ENCODE results near the gene KRT25.

KRT25 gene

GRCh38 chr17:40755231-40755630, at the start of gene KRT25:
Gene KRT25 (minus strand): TSS chr17:40755331. CDS start chr17:40755271, 60 bp downstream.
- in situ Hi-C loops (cut with HindIII; ENCODE audit: low pct_ligation_motif_present, low pct_unique_long_range_greater_than_20kb, low sequenced_read_pairs) = no loop called here
- no peak for DNase-seq

- in situ Hi-C loops (cut with HindIII; ENCODE audit: low pct_ligation_motif_present, low pct_unique_long_range_greater_than_20kb, low sequenced_read_pairs) = no loop called here
- DNase-seq = peak; percentile 80
Observed at GRCh38 chr17:40803617-40804082, 48.5 kb upstream of the KRT25 start.

- in situ Hi-C loops (cut with HindIII; ENCODE audit: low pct_ligation_motif_present, low pct_unique_long_range_greater_than_20kb, low sequenced_read_pairs) = no loop called here
- no peak for DNase-seq
Observed at GRCh38 chr17:40801157-40801556, 46.0 kb upstream of the KRT25 start.

GRCh38 chr17:40800381-40800780, 45.2 kb upstream of the KRT25 start:
- in situ Hi-C loops (cut with HindIII; ENCODE audit: low pct_ligation_motif_present, low pct_unique_long_range_greater_than_20kb, low sequenced_read_pairs) = no loop called here
- no peak for DNase-seq

- in situ Hi-C loops (cut with HindIII; ENCODE audit: low pct_ligation_motif_present, low pct_unique_long_range_greater_than_20kb, low sequenced_read_pairs) = loop anchor here (25.0 kb wide), 1 partner anchor 188 kb away; no protein-coding TSS in a partner anchor
- no peak for DNase-seq
Observed at GRCh38 chr17:40799859-40800258, 44.7 kb upstream of the KRT25 start, which contains the start of gene KRT28. Gene KRT28 (minus strand): TSS chr17:40799959. CDS start chr17:40799893, 66 bp downstream.

- in situ Hi-C loops (cut with HindIII; ENCODE audit: low pct_ligation_motif_present, low pct_unique_long_range_greater_than_20kb, low sequenced_read_pairs) = loop anchor here (25.0 kb wide), 1 partner anchor 185 kb away; no protein-coding TSS in a partner anchor
- DNase-seq = no peak
Observed at GRCh38 chr17:40796846-40797245, 41.7 kb upstream of the KRT25 start.

- in situ Hi-C loops (cut with HindIII; ENCODE audit: low pct_ligation_motif_present, low pct_unique_long_range_greater_than_20kb, low sequenced_read_pairs) = loop anchor here (25.0 kb wide), 1 partner anchor 183 kb away; no protein-coding TSS in a partner anchor
- no peak for DNase-seq
Observed at GRCh38 chr17:40795019-40795667, 40.0 kb upstream of the KRT25 start.

GRCh38 chr17:40794466-40794865, 39.3 kb upstream of the KRT25 start:
- in situ Hi-C loops (cut with HindIII; ENCODE audit: low pct_ligation_motif_present, low pct_unique_long_range_greater_than_20kb, low sequenced_read_pairs) = loop anchor here (25.0 kb wide), 1 partner anchor 182 kb away; no protein-coding TSS in a partner anchor
- no peak for DNase-seq

GRCh38 chr17:40793832-40794231, 38.7 kb upstream of the KRT25 start:
- in situ Hi-C loops (cut with HindIII; ENCODE audit: low pct_ligation_motif_present, low pct_unique_long_range_greater_than_20kb, low sequenced_read_pairs) = loop anchor here (25.0 kb wide), 1 partner anchor 182 kb away; no protein-coding TSS in a partner anchor
- DNase-seq = no peak

- peak; percentile 71 for DNase-seq
- in situ Hi-C loops (cut with HindIII; ENCODE audit: low pct_ligation_motif_present, low pct_unique_long_range_greater_than_20kb, low sequenced_read_pairs) = loop anchor here (25.0 kb wide), 1 partner anchor 180 kb away; no protein-coding TSS in a partner anchor
Observed at GRCh38 chr17:40791787-40792436, 36.8 kb upstream of the KRT25 start.

GRCh38 chr17:40791111-40791510, 36.0 kb upstream of the KRT25 start:
- in situ Hi-C loops (cut with HindIII; ENCODE audit: low pct_ligation_motif_present, low pct_unique_long_range_greater_than_20kb, low sequenced_read_pairs) = loop anchor here (25.0 kb wide), 1 partner anchor 179 kb away; no protein-coding TSS in a partner anchor
- DNase-seq = no peak

- in situ Hi-C loops (cut with HindIII; ENCODE audit: low pct_ligation_motif_present, low pct_unique_long_range_greater_than_20kb, low sequenced_read_pairs) = loop anchor here (25.0 kb wide), 1 partner anchor 170 kb away; no protein-coding TSS in a partner anchor
- no peak for DNase-seq
Observed at GRCh38 chr17:40782450-40782849, 27.3 kb upstream of the KRT25 start, which contains the start of gene KRT27. Gene KRT27 (minus strand): TSS chr17:40782550. CDS start chr17:40782493, 57 bp downstream.

- in situ Hi-C loops (cut with HindIII; ENCODE audit: low pct_ligation_motif_present, low pct_unique_long_range_greater_than_20kb, low sequenced_read_pairs) = loop anchor here (25.0 kb wide), 1 partner anchor 167 kb away; no protein-coding TSS in a partner anchor
- DNase-seq = no peak
Observed at GRCh38 chr17:40779181-40779909, 24.2 kb upstream of the KRT25 start.

GRCh38 chr17:40778461-40778860, 23.3 kb upstream of the KRT25 start:
- DNase-seq = no peak
- in situ Hi-C loops (cut with HindIII; ENCODE audit: low pct_ligation_motif_present, low pct_unique_long_range_greater_than_20kb, low sequenced_read_pairs) = loop anchor here (25.0 kb wide), 1 partner anchor 166 kb away; no protein-coding TSS in a partner anchor

- DNase-seq = no peak
- in situ Hi-C loops (cut with HindIII; ENCODE audit: low pct_ligation_motif_present, low pct_unique_long_range_greater_than_20kb, low sequenced_read_pairs) = loop anchor here (25.0 kb wide), 1 partner anchor 166 kb away; no protein-coding TSS in a partner anchor
Observed at GRCh38 chr17:40777971-40778370, 22.8 kb upstream of the KRT25 start.

GRCh38 chr17:40777459-40777858, 22.3 kb upstream of the KRT25 start:
- DNase-seq = no peak
- in situ Hi-C loops (cut with HindIII; ENCODE audit: low pct_ligation_motif_present, low pct_unique_long_range_greater_than_20kb, low sequenced_read_pairs) = loop anchor here (25.0 kb wide), 1 partner anchor 165 kb away; no protein-coding TSS in a partner anchor

- in situ Hi-C loops (cut with HindIII; ENCODE audit: low pct_ligation_motif_present, low pct_unique_long_range_greater_than_20kb, low sequenced_read_pairs) = loop anchor here (25.0 kb wide), 1 partner anchor 164 kb away; no protein-coding TSS in a partner anchor
- no peak for DNase-seq
Observed at GRCh38 chr17:40775945-40776344, 20.8 kb upstream of the KRT25 start.

GRCh38 chr17:40772101-40772500, 17.0 kb upstream of the KRT25 start, which contains the start of gene KRT26:
Gene KRT26 (minus strand): TSS chr17:40772201. CDS start chr17:40772113, 88 bp downstream.
- in situ Hi-C loops (cut with HindIII; ENCODE audit: low pct_ligation_motif_present, low pct_unique_long_range_greater_than_20kb, low sequenced_read_pairs) = no loop called here
- no peak for DNase-seq

All from ACHN (cell line).